K562 (cell line): Measurements from ENCODE around the gene SLC22A1. TPM values are rescaled to one million over a fixed set of nuclear protein-coding genes. Genes with fewer than 3 reads are reported as not detected.

Experiments
- ATAC-seq: fragments of 200-7000 bp; cut with Tn5 transposase; 3 replicates; pipeline ENCODE4 v1.9.1; 2020; ENCODE audit warnings: moderate library complexity
- BruUV-seq: library from RNA; stranded (reverse); fragments of 400-500 nt; replicated peaks from 2 replicates; lab custom pipeline; 2021; lab: Mats Ljungman, UMichigan
- CTCF ChIA-PET: fragments of 300-600 bp; formaldehyde crosslinking; extraction: SDS; loops from one replicate; lab custom pipeline; 2021; ENCODE audit warnings: low intra/inter-chr PET ratio; lab: Yijun Ruan, JAX
- POLR2A ChIA-PET: fragments of 300-600, 350-650 bp; sonication (Branson Sonifier 250); formaldehyde crosslinking; extraction: SDS; loops from one replicate; lab custom pipeline; 2021; ENCODE audit warnings: antibody characterized with exemption, inconsistent platforms; lab: Yijun Ruan, JAX
- DNase-seq, 4 experiments: peaks; one replicate each; pipeline versions ENCODE4 v3.0.0 to v3.0.0-alpha.2; 2011 to 2018; ENCODE audit warnings: low spot score in 3 of 4, mixed read lengths in 3 of 4; ENCODE audit errors: extremely low read depth in 1 of 4
- FAIRE-seq: peaks from 2 replicates; lab custom pipeline; 2011; peaks lifted over from hg19 to GRCh38; lab: Jason Lieb, UNC
- H2AFZ ChIP-seq: 2 replicates; pipeline ENCODE4 v1.6.0; 2011; ENCODE audit warnings: low read depth, low read length, control low read depth, inconsistent platforms
- H3K27ac ChIP-seq: fragments of 200-600 bp; 3 replicates; pipeline ENCODE4 v1.8.0; 2011; ENCODE audit warnings: low read depth, mild to moderate bottlenecking, control low read depth, inconsistent platforms, low read length, moderate library complexity, mixed read lengths; ENCODE audit errors: extremely low read depth
- H3K27me3 ChIP-seq, 2 experiments: fragments of 300-600 bp in 1 of 2; 2 replicates in 1 of 2; 3 replicates in 1 of 2; pipeline versions ENCODE4 v1.6.0 to v1.8.0; 2011; ENCODE audit warnings: inconsistent platforms in 2 of 2, low read length in 2 of 2, mild to moderate bottlenecking in 1 of 2, mixed read lengths in 1 of 2, moderate library complexity in 1 of 2; ENCODE audit not compliant: control insufficient read depth in 2 of 2, insufficient read depth in 2 of 2
- H3K36me3 ChIP-seq: fragments of 300-600 bp; 3 replicates; pipeline ENCODE4 v1.8.0; 2011; ENCODE audit warnings: mild to moderate bottlenecking, low read length, inconsistent platforms; ENCODE audit not compliant: control insufficient read depth, insufficient read depth
- H3K4me1 ChIP-seq, 2 experiments: fragments of 200-600 bp in 1 of 2; replicated peaks in 1 of 2; 2 replicates in 1 of 2; 3 replicates in 1 of 2; pipeline versions ENCODE4 v1.5.1 to v1.8.0; 2011; ENCODE audit warnings: inconsistent platforms in 2 of 2, low read length in 2 of 2, mild to moderate bottlenecking in 1 of 2, mixed read lengths in 1 of 2, moderate library complexity in 1 of 2; ENCODE audit not compliant: control insufficient read depth in 2 of 2, insufficient read depth in 2 of 2
- H3K4me2 ChIP-seq: 2 replicates; pipeline ENCODE4 v1.6.1; 2011; ENCODE audit warnings: low read length, control low read depth, inconsistent platforms, mixed read lengths; ENCODE audit not compliant: insufficient read depth
- H3K4me3 ChIP-seq: fragments of 200-600 bp; sonication (generic), shearing (Covaris generic); 2 replicates; pipeline ENCODE4 v1.5.1; 2016; ENCODE audit warnings: control low read depth, inconsistent platforms
- H3K79me2 ChIP-seq: fragments of 200-600 bp; 3 replicates; pipeline ENCODE4 v1.8.0; 2011; ENCODE audit warnings: low read length, inconsistent platforms; ENCODE audit not compliant: control insufficient read depth, insufficient read depth
- H3K9ac ChIP-seq, 2 experiments: 2 replicates each; pipeline versions ENCODE4 v1.6.0 to v1.6.1; 2011; ENCODE audit warnings: low read depth in 2 of 2, low read length in 2 of 2, control low read depth in 1 of 2, inconsistent platforms in 1 of 2, mild to moderate bottlenecking in 1 of 2, mixed read lengths in 1 of 2; ENCODE audit not compliant: insufficient read depth in 1 of 2
- H3K9me1 ChIP-seq: one replicate; pipeline ENCODE4 v1.6.0; 2011; ENCODE audit warnings: inconsistent platforms, mild to moderate bottlenecking, low read length, moderate library complexity; ENCODE audit not compliant: control insufficient read depth, insufficient read depth
- H3K9me3 ChIP-seq: replicated peaks from 2 replicates; pipeline ENCODE4 v1.5.1; 2011; ENCODE audit warnings: low read depth, low read length, inconsistent platforms; ENCODE audit not compliant: control insufficient read depth, insufficient read depth
- H4K20me1 ChIP-seq: replicated peaks from 2 replicates; pipeline ENCODE4 v1.6.1; 2011; ENCODE audit warnings: low read length, inconsistent platforms, mixed read lengths; ENCODE audit not compliant: control insufficient read depth, insufficient read depth
- CREM ChIP-seq: IDR thresholded peaks from 2 replicates; pipeline ENCODE4 v1.6.1; 2014; ENCODE audit warnings: antibody characterized with exemption, low read depth
- ELF4 ChIP-seq: fragments of 450-650 bp; formaldehyde crosslinking; IDR thresholded peaks from 2 replicates; pipeline ENCODE4 v1.4.0; 2022; ENCODE audit warnings: missing genetic modification characterization
- FOXM1 ChIP-seq, 2 experiments: fragments of 450-650 bp in 1 of 2; sonication (generic) in 1 of 2; formaldehyde crosslinking in 1 of 2; IDR thresholded peaks; 2 replicates each; pipeline versions ENCODE4 v1.6.1 to v1.9.0; 2017 to 2022; ENCODE audit warnings: low read depth in 2 of 2, mild to moderate bottlenecking in 2 of 2, missing genetic modification reagents in 1 of 2, moderate library complexity in 1 of 2
- HDGF ChIP-seq: fragments of 450-650 bp; IDR thresholded peaks from 2 replicates; pipeline ENCODE4 v1.6.1; 2016
- HMGXB4 ChIP-seq: sonication (generic); formaldehyde crosslinking; IDR thresholded peaks from 2 replicates; pipeline ENCODE4 v1.8.1; 2023; ENCODE audit warnings: mild to moderate bottlenecking, missing genetic modification reagents
- KLF13 ChIP-seq: fragments of 450-650 bp; IDR thresholded peaks from 2 replicates; pipeline ENCODE4 v1.6.1; 2016; ENCODE audit warnings: missing genetic modification characterization, low read depth, mild to moderate bottlenecking, missing compliant biosample characterization, moderate library complexity, borderline replicate concordance
- MAFF ChIP-seq: IDR thresholded peaks from 2 replicates; pipeline ENCODE4 v1.6.1; 2012; ENCODE audit warnings: low read length, improper control_type of control experiment
- MEF2A ChIP-seq: IDR thresholded peaks from 2 replicates; pipeline ENCODE4 v1.6.1; 2011; ENCODE audit warnings: low read depth, mild to moderate bottlenecking, low read length, moderate library complexity; ENCODE audit not compliant: control insufficient read depth
- MIER1 ChIP-seq: fragments of 450-650 bp; IDR thresholded peaks from 2 replicates; pipeline ENCODE4 v1.6.1; 2016; ENCODE audit warnings: antibody characterized with exemption, mild to moderate bottlenecking, low read depth
- NR0B1 ChIP-seq: fragments of 450-650 bp; IDR thresholded peaks from one replicate; pipeline ENCODE4 v1.6.1; 2018; ENCODE audit warnings: mild to moderate bottlenecking, moderate library complexity; ENCODE audit not compliant: partially characterized antibody
- POLR2A ChIP-seq: fragments of 450-650 bp; conservative IDR thresholded peaks from 2 replicates; pipeline ENCODE4 v1.6.1; 2016
- RB1 ChIP-seq: fragments of 450-650 bp; IDR thresholded peaks from 2 replicates; pipeline ENCODE4 v1.6.1; 2017; ENCODE audit warnings: low read depth, mild to moderate bottlenecking
- SMARCA4 ChIP-seq: fragments of 450-650 bp; IDR thresholded peaks from 2 replicates; pipeline ENCODE4 v1.6.1; 2016
- SUPT5H ChIP-seq: fragments of 450-650 bp; IDR thresholded peaks from 2 replicates; pipeline ENCODE4 v1.6.1; 2016
- ZFP30 ChIP-seq: fragments of 250-450 bp; sonication (Bioruptor Pico); IDR thresholded peaks from 2 replicates; pipeline ENCODE4 v1.8.0; 2022; ENCODE audit warnings: moderate library complexity, mild to moderate bottlenecking, inconsistent platforms, borderline replicate concordance
- ZNF23 ChIP-seq: fragments of 250-450 bp; sonication (Bioruptor Pico); IDR thresholded peaks from 2 replicates; pipeline ENCODE4 v1.4.0; 2020; ENCODE audit warnings: mild to moderate bottlenecking
- WGBS: fragments of 100-300 bp; shearing (Covaris generic); methylation state at CpG from one replicate; pipeline ENCODE4 v1.1.6; 2016; ENCODE audit warnings: low coverage, mixed read lengths; ENCODE audit not compliant: insufficient coverage; ENCODE audit errors: missing lambda C conversion rate; 5-methylcytosine and 5-hydroxymethylcytosine counted together
- in situ Hi-C: fragments of 300-500 bp; cut with MboI; formaldehyde crosslinking; loops from 4 replicates; pipeline ENCODE4 v1.15.0; 2018; ENCODE audit warnings: inconsistent platforms, mixed read lengths
- intact Hi-C: fragments of 100-400 bp; cut with micrococcal nuclease; formaldehyde crosslinking; loops from 2 replicates; pipeline ENCODE4 v1.14.2; 2022
- polyA plus RNA-seq, 8 experiments: library from polyadenylated mRNA; depleted of rRNA in 4 of 8; stranded (reverse) in 5 of 8; unstranded in 3 of 8; fragments of >200 nt; fragmentation: Nextera tagmentation in 2 of 8; fragmentation: Illumina TruSeq in 1 of 8; extraction: Ambion mirVana in 2 of 8; extraction: Trizol in 1 of 8; gene quantifications; 2 replicates each; pipeline versions ENCODE4 v1.2.1 to v1.2.3, GENCODE V29; 2011 to 2014; ENCODE audit warnings: inconsistent platforms in 1 of 8, missing spikeins in 1 of 8
- total RNA-seq, 7 experiments: library from RNA; depleted of rRNA in 6 of 7; stranded (reverse); fragments of >200 nt in 6 of 7; fragmentation: Illumina TruSeq in 2 of 7; extraction: Trizol in 2 of 7; gene quantifications; 2 replicates each; pipeline versions ENCODE4 v1.2.1 to v1.2.3, GENCODE V29; 2011 to 2021; ENCODE audit warnings: low replicate concordance in 1 of 7

The SLC22A1 gene
- total and polyA plus RNA-seq, 9 of the 15 experiments (the other 6 are each of a cell fraction or from before 2014, with no cell fraction given), result 0.11 to 0.60 (median 0.26) TPM; not detected in 4

GRCh38 chr6:160077024-160077423 is 44.6 kb upstream of the SLC22A1 start:
- Histone ChIP-seq H3K4me1 (no peaks in the 10 kb centered on the region), H3K4me3 (no peak overlapping the region), H4K20me1 (no peaks in the 10 kb centered on the region), H2AFZ (no peak overlapping the region), H3K4me2 (no peak overlapping the region), H3K27me3 (no peaks in the 10 kb centered on the region), H3K9ac (no peak overlapping the region), H3K9me1 (no peaks in the 10 kb centered on the region), H3K9me3 (no peaks in the 10 kb centered on the region), H3K27ac (no peak overlapping the region), H3K79me2 (no peaks in the 10 kb centered on the region), H3K36me3 (peaks cover 98% of the 10 kb centered on the region)
- BruUV-seq, result no TSS peak
- FAIRE-seq (no peak), ATAC-seq (no peak), DNase-seq (no peak)
- CTCF ChIA-PET, result no interaction called here
- TF ChIP-seq NR0B1, result no peak
- TF ChIP-seq POLR2A, result 0 out of 2 replicates have a peak, but pooled peaks have one; percentile 15
- POLR2A ChIA-PET, result interaction anchor here (1.2 to 1.7 kb wide), 2 partner anchors 11 to 21 kb away, joined by 4 to 5 read pairs; no protein-coding TSS in a partner anchor
- in situ Hi-C loops, result no loop called here
- 95% methylated on average over 5 of the region's 5 CpGs for WGBS
- intact Hi-C loops, result no loop called here

DNA sequence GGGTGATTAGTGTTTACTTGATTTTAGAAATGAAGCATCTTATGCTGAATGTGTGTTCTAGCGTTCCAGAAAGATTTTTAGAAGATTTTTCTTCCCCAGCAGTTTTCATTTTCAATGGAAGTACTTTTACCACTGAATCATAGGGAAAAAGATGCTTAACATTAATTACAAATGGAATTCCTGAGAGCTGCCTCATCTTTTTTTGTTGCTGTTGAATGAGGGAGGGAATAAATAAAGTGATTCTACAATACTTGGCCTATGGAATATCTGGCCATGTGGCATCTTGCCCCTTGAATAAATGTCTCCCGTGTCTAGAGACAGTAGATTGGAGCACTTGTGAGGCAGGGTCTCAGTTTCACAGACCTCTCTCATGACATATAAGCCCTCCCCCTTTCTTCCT is 44.1 kb upstream of the SLC22A1 start:
- Histone ChIP-seq H4K20me1 (no peaks in the 10 kb centered on the region), H2AFZ (no peak overlapping the region), H3K4me2 (no peak overlapping the region), H3K4me3 (no peak overlapping the region), H3K79me2 (no peaks in the 10 kb centered on the region), H3K27ac (no peak overlapping the region), H3K9me1 (no peaks in the 10 kb centered on the region), H3K27me3 (no peaks in the 10 kb centered on the region), H3K9ac (no peak overlapping the region), H3K9me3 (no peaks in the 10 kb centered on the region), H3K36me3 (peaks cover 96% of the 10 kb centered on the region), H3K4me1 (no peaks in the 10 kb centered on the region)
- in situ Hi-C loops, result no loop called here
- intact Hi-C loops, result no loop called here
- ChIA-PET CTCF (no interaction called here), POLR2A (interaction anchor here (1.7 kb wide), 1 partner anchor 11 kb away, joined by 4 read pairs; no protein-coding TSS in a partner anchor)
- DNase-seq (no peak), ATAC-seq (no peak), FAIRE-seq (no peak)
- 85% methylated on average over 2 of the region's 2 CpGs for WGBS
- no TSS peak for BruUV-seq
- no peak for TF ChIP-seq ZFP30
- TF ChIP-seq ZNF23 (CRISPR knock-in tag), result no peak
- no peak for TF ChIP-seq FOXM1 (IDR thresholded peaks at IDR 0.05; ENCODE audit: low read depth)
- no peak for TF ChIP-seq FOXM1 (CRISPR knock-in tag; IDR thresholded peaks at IDR 0.05; ENCODE audit: low read depth)
- no peak for TF ChIP-seq KLF13 (tag)
- no peak for TF ChIP-seq HDGF
- TF ChIP-seq ELF4, result no peak
- TF ChIP-seq RB1, result no peak
- TF ChIP-seq CREM, result no peak
- TF ChIP-seq MAFF, result no peak
- TF ChIP-seq MIER1, result no peak
- TF ChIP-seq SMARCA4, result no peak
- TF ChIP-seq SUPT5H, result no peak
- no peak for TF ChIP-seq HMGXB4 (CRISPR knock-in tag)
- TF ChIP-seq MEF2A, result no peak
